Mesothelial cell of epicardium (in vitro differentiated cells): ENCODE results near the gene NFILZ. TPM values are rescaled to one million over a fixed set of nuclear protein-coding genes. Genes with fewer than 3 reads are reported as not detected.
A peak's percentile ranks its signal among the peaks of the same experiment; 100 is the strongest.

Experiments used
- DNase-seq, 2 experiments: peaks; one replicate each; pipeline ENCODE4 v3.0.0; 2021; ENCODE audit warnings: low spot score in 2 of 2; ENCODE audit not compliant: unreplicated experiment in 2 of 2
- H3K27ac Mint-ChIP-seq: 2 replicates; pipeline ENCODE4 v1.8.0; 2021; ENCODE audit warnings: mixed read lengths
- H3K27me3 Mint-ChIP-seq: 2 replicates; pipeline ENCODE4 v1.8.0; 2021; ENCODE audit warnings: low read depth, mixed read lengths
- H3K36me3 Mint-ChIP-seq: 2 replicates; pipeline ENCODE4 v1.8.0; 2021; ENCODE audit warnings: mixed read lengths
- H3K4me1 Mint-ChIP-seq: 2 replicates; pipeline ENCODE4 v1.8.0; 2021; ENCODE audit warnings: mixed read lengths
- H3K4me3 Mint-ChIP-seq: 2 replicates; pipeline ENCODE4 v1.8.0; 2021; ENCODE audit warnings: mild to moderate bottlenecking, moderate library complexity, mixed read lengths
- H3K9me3 Mint-ChIP-seq: 2 replicates; pipeline ENCODE4 v1.8.0; 2021; ENCODE audit warnings: mixed read lengths
- CTCF ChIP-seq: fragments of 200-600 bp; sonication (generic); IDR thresholded peaks from one replicate; pipeline ENCODE4 v1.5.0; 2021; ENCODE audit warnings: antibody characterized with exemption; ENCODE audit not compliant: unreplicated experiment
- total RNA-seq: library from RNA; stranded (reverse); gene quantifications from 3 replicates; pipeline ENCODE4 v1.2.1, GENCODE V29; 2021

NFILZ gene
- total RNA-seq, 1 donor from 2014 or later, result not detected

DNA sequence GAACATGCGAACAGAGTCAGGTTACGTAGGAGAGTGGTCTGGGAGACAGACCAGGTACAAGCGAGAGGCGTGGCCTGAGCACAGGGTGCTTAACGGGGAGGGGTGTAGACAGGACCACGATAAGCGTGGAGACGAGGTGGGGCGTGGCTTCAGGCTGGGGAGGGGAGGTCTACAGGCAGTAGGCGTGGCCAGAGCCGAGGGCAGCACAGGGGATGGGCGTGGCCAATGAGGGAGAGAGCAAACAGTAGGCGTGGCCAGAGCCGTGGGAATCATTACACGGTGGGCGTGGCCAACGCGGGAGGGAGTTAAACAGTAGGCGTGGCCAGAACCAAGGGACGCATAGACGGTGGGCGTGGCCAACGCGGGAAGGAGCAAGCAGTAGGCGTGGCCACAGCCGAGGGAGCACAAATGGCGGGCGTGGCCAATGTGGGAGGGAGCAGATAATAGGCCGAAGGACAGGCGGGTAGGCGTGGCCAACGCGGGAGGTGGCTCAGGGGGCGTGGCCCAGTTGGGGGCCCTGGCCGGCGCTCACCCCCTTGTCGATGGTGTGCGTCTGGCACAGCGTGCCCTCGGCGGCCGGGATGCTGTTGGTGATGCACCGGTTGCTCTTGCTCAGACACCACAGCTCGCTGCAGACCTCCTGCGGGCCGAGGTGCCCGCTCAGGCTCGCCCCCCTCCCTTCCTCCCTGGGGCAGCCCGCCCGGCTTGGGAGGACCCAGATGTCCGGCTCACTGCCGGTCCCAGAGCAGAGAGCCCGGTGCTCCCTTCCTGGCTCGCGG is 38.0 kb upstream of the NFILZ start:
- Mint-ChIP-seq H3K27ac (peak overlapping the region; percentile 75), H3K27me3 (peaks cover 6% of the 10 kb centered on the region), H3K36me3 (peaks cover 24% of the 10 kb centered on the region), H3K4me3 (peak overlapping the region; percentile 60), H3K4me1 (peaks cover 10% of the 10 kb centered on the region), H3K9me3 (peaks cover 6% of the 10 kb centered on the region)
- no peak for TF ChIP-seq CTCF
- peak; percentile 99 to 100 for DNase-seq

DNA sequence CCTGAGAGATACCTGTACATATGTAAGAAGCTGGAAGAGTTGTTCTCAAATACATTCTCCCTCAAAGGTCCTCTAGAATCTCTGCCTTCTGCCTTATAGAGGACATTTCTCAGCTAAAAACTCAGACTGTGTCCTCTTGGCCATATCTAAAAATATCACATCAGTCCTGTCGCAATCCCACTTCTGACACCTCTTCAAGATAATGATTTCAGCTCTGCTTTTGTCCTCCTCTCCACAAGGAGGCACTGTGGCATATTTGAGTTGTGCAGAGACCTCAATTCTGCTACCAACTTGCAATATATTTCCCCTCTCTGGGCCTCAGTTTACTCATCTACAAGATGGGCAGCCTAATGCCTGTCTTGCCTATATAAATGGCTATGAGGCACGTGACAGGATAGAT is 36.5 kb upstream of the NFILZ start:
- peaks cover 28% of the 10 kb centered on the region for H3K36me3 Mint-ChIP-seq
- H3K4me1 Mint-ChIP-seq, result peaks cover 10% of the 10 kb centered on the region
- TF ChIP-seq CTCF, result peak; percentile 22
- peak overlapping the region; percentile 7 for H3K4me3 Mint-ChIP-seq
- H3K27ac Mint-ChIP-seq, result no peak overlapping the region
- DNase-seq, result no peak
- peaks cover 4% of the 10 kb centered on the region for H3K27me3 Mint-ChIP-seq
- H3K9me3 Mint-ChIP-seq, result peaks cover 6% of the 10 kb centered on the region

GRCh38 chr19:8595651-8596050 is 34.8 kb upstream of the NFILZ start:
- no peak for DNase-seq
- Mint-ChIP-seq H3K36me3 (peaks cover 36% of the 10 kb centered on the region), H3K27ac (no peak overlapping the region), H3K9me3 (peaks cover 6% of the 10 kb centered on the region), H3K27me3 (peaks cover 4% of the 10 kb centered on the region), H3K4me1 (peaks cover 10% of the 10 kb centered on the region), H3K4me3 (no peak overlapping the region)
- no peak for TF ChIP-seq CTCF

DNA sequence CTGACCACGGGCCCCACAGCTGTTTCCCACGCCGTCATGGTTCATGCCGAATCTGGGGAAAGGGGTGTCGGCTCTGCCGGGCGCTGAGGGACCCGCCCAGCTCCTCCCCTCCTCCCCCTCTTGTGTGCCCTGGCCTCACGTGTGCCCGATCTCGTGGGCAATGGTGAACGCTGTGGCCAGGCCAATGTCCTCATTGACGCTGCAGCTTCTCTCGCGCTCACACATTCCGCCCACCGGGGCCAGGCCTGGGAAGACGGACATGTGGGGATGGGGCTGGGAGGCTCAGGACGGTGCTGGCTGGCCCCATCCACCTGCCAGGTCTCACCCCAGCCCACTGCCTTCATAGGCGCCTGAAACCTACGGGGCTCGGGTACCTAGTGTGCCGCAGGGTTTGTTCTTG is 34.3 kb upstream of the NFILZ start:
- DNase-seq, result no peak
- H3K4me1 Mint-ChIP-seq, result peaks cover 10% of the 10 kb centered on the region
- peaks cover under 1% of the 10 kb centered on the region for H3K27me3 Mint-ChIP-seq
- H3K27ac Mint-ChIP-seq, result no peak overlapping the region
- TF ChIP-seq CTCF, result no peak
- H3K36me3 Mint-ChIP-seq, result peaks cover 37% of the 10 kb centered on the region
- H3K9me3 Mint-ChIP-seq, result peaks cover 6% of the 10 kb centered on the region
- no peak overlapping the region for H3K4me3 Mint-ChIP-seq

- DNase-seq, result no peak
- TF ChIP-seq CTCF, result no peak
- Mint-ChIP-seq H3K27me3 (no peaks in the 10 kb centered on the region), H3K27ac (no peak overlapping the region), H3K36me3 (peaks cover 48% of the 10 kb centered on the region), H3K4me1 (no peaks in the 10 kb centered on the region), H3K9me3 (peaks cover 7% of the 10 kb centered on the region), H3K4me3 (no peak overlapping the region)
Observed at GRCh38 chr19:8600064-8600463, 30.4 kb upstream of the NFILZ start.

- Mint-ChIP-seq H3K36me3 (peaks cover 53% of the 10 kb centered on the region), H3K4me1 (no peaks in the 10 kb centered on the region), H3K27ac (no peak overlapping the region), H3K4me3 (no peak overlapping the region), H3K9me3 (peaks cover 7% of the 10 kb centered on the region), H3K27me3 (no peaks in the 10 kb centered on the region)
- DNase-seq, result no peak
- TF ChIP-seq CTCF, result no peak
Observed at GRCh38 chr19:8600816-8601215, 29.6 kb upstream of the NFILZ start.
